EH (cell line): ENCODE data around the gene OLFML2A.
A peak's percentile ranks its signal among the peaks of the same experiment; 100 is the strongest.

Experiments used
- DNase-seq: peaks from one replicate; pipeline ENCODE4 v3.0.0-alpha.2; 2015; ENCODE audit warnings: low read depth

OLFML2A gene

DNA sequence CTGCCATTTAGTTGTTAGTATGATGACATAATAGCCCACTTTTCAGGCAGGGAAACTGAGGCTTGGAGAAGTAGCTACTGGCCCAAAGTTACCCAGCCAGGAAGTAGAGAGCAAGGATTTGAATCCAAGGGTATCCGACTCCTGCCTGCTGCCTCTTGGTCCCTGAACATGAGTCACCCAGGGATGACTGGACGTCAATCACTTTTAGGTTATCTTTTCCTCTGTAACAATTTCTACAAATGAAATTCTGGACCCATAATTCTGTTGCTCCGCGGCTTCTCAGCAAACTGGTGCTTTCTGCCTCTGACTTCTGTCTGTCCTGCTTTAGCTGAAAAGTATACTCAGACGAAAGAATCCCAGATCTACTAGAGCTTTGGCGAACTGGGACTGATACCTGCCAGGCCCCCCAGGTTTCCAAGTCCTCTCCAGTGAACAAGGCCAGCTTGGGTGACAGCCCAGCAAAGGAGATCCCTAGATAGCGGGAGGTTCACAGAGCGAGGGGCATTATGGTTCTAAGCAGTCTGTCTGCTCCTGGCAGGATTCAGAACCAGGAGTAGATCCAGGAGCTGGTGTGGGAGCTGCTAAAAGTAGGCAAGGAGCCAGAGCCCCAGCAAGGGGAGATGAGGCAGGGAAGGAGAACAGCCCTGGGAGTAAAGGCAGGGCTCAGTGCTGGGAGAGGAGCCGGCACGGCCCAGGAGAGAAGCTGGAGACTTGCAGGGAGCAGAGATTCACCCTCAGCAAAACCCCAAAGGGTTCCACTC lies 20.6 kb downstream of the OLFML2A start:
- DNase-seq = no peak

DNA sequence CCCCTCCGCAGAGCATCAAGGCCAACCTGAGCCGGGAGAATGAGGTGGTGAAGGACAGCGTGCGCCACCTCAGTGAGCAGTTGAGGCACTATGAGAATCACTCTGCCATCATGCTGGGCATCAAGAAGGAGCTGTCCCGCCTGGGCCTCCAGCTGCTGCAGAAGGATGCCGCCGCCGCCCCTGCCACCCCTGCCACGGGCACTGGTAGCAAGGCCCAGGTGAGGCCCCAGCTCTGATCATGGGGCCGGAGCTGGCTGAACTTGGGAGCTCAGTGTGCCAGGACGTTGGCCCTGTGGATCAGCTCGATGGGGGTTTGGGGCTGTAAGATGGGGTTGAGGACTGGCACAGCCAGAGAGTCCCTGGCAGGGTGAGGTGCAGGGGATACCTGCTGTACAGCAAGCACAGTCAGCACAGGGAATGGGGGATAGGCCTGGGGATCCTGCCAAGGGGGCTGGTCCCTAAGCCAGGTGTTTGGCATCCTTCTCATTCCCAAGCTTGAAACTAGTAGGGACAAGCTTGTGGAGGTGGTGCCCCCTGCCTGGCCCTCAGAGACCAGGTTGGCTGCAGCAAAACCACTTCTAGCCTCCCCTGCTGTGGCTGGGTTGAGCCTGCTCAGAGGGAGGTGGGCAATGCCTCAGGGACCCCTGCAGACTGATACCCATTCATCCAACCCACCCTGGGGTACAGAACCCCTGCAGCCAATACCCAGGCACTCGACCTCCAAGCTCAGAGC lies 22.5 kb downstream of the OLFML2A start:
- no peak for DNase-seq

DNA sequence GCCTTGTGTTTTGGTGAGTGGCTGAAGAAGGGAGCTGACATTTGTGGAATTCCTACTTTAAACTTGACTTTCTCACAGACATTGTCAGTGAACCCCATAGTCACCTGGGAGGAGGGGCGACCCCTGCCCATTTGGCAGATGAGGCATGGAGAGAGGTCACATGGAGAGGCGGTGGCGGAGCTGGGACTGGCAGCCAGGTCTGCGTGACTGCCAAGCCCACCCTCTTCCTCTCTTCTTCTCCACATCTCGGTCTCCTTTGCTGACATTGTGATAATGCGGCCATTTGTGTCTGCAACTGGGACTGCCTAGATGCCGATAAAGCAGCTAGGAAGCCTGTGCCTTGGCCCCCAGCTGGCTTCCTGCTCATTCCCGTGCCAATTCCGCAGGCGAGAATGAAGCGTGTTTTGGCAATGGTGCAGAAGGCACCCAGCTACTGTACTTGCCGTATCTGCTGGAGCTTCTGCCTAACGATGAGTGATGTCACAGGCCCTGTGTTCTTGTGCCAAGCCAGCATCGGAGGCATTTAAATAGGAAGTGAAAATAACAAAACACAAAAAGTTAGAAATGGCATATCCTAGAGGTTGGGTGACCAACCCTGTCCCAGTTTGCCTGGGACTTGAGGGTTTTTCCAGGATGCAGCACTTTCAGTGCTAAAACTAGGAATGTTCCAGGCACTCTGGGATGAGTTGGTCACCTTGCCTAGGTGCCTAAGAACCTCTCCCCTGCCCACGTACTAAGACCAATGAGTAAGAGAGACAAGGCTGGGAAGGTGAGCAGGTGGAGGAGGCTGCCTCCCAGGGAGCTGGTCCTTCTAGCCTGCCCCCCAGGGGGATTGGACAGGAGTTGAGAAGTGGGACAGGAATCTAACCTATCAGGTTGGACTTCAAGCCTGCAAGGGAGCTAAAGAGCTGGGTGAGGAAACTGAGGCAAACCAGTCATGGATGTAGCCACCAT lies 23.6 kb downstream of the OLFML2A start:
- DNase-seq = no peak

DNA sequence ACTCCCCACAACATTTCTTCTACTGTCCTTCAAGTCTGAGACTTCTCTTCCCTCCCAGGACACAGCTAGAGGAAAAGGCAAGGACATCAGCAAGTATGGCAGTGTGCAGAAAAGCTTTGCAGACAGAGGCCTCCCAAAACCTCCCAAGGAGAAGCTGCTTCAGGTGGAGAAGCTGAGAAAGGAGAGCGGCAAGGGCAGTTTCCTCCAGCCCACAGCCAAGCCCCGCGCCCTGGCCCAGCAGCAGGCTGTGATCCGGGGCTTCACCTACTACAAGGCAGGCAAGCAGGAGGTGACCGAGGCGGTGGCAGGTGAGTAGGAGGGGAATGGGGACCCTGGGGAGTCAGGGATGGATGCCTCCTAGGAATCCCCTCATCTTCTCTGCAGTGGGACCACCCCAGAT lies 24.4 kb downstream of the OLFML2A start:
- no peak for DNase-seq

DNA sequence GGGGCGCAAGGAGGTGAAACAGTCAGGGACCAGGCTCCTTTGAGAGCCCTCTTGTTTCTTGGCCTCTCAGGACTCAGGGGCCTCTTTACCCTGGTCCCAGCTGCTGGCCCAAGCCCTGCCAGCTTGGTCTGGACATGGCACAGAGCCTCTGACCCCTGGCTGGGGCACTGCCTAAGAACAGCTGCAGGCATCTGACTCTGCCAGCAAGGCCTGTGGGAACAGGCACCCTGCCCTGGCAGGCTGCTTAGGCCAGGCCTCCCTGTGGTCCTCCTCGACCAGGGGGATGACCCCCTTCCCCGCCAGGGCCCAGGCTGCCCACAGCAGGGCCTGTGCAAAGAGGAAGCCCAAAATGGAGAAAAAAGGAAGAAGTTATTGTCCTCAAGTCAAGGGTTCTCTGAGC lies 25.5 kb downstream of the OLFML2A start:
- no peak for DNase-seq

DNA sequence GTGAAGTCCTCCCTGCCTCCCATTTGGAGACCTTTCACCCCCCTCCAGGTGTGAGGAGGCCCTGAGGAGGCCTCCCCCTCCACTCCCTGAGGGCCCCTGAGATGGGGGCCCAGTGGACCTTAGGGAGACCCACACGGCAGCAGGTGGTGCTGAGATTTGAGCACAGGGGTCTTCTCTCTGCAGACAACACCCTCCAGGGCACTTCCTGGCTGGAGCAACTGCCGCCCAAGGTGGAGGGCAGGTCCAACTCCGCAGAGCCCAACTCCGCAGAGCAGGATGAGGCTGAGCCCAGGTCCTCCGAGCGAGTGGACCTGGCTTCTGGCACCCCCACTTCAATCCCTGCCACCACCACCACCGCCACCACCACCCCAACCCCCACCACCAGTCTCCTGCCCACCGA lies 27.0 kb downstream of the OLFML2A start:
- no peak for DNase-seq

DNA sequence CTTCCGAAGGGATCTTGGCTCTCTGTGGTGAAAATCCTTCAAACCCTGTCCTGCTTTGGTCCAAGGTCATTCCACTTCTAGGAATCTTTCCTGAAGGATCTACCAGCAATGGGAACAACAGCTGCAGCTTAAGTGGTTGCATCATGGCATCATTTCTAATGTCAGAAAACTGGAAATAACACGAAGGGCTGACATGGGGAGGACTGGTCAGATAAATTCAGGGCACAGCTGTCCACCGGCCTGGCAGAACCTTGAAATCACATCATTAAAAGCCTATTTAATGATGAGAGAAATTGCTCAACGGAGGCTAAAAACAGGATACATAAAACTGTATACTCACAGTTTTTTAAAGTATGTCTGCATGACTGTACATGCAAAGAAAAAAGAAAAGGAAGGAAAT lies 28.3 kb downstream of the OLFML2A start:
- peak; percentile 52 for DNase-seq

DNA sequence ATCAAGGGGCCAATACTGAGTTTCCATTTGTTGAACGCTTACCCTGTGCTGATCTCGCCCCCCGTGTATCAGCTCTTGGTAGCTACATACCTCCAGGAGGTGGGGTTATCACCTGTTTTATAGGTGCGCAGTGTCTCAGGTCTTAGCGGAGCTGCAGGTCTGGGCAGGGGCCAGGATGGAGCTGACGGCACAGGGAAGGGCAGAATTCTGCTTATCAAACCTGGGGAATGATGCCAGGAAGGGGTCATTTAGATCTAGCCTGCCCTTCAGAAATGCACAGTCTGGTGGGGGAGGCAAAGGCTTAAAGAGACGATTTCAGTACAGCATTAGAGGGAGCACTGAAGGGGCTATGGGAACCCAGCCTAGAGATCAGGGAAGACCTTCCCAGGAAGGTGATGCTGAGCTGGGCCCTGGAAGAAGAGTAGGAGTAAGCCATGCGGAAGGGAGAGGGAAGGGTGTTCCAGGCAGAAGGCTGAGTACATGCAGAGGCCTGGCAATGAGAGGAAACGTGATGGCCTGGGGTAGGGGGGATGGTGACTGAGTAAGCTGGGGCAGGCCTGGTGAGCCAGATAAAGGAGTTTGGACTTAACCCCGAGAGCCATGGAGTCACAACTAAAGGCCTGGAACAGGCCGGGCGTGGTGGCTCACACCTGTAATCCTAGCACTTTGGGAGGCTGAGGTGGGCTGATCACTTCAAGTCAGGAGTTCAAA lies 31.5 kb downstream of the OLFML2A start:
- no peak for DNase-seq

DNA sequence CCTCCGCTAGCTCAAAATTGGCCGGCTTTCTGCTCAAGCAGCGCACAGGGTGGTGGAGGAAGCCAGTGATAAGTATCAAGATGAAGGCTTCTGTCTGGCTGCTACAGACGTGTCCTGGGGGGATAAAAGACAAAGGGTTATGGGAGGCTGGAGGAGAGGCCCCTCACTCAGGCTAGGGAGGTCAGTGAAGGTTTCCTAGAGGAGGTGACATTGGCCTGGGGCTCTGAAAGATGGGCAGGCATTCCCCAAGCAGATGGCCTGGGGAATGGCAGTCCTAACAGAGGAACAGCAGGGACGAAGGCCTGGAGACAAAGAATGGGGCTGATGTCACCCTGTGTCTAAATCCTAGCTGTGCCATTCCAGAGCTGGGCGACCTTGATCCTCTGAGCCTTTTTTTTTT lies 32.3 kb downstream of the OLFML2A start:
- DNase-seq = no peak

DNA sequence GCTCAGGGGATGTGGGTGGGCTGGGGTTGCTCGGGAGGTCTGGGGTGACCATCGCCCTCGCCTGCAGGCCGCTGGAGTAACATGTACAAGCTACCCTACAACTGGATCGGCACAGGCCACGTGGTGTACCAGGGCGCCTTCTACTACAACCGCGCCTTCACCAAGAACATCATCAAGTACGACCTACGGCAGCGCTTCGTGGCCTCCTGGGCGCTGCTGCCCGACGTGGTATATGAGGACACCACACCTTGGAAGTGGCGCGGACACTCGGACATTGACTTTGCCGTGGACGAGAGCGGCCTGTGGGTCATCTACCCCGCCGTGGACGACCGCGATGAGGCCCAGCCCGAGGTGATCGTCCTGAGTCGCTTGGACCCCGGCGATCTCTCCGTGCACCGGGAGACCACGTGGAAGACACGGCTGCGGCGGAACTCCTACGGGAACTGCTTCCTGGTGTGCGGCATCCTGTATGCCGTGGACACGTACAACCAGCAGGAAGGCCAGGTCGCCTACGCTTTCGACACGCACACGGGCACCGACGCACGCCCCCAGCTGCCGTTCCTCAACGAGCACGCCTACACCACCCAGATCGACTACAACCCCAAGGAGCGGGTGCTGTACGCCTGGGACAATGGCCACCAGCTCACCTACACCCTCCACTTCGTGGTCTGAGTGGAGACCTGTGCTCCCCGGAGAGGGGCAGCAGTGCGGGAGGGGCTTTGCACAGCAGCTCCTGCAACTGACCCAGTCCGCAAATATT lies 33.0 kb downstream of the OLFML2A start:
- DNase-seq = no peak

DNA sequence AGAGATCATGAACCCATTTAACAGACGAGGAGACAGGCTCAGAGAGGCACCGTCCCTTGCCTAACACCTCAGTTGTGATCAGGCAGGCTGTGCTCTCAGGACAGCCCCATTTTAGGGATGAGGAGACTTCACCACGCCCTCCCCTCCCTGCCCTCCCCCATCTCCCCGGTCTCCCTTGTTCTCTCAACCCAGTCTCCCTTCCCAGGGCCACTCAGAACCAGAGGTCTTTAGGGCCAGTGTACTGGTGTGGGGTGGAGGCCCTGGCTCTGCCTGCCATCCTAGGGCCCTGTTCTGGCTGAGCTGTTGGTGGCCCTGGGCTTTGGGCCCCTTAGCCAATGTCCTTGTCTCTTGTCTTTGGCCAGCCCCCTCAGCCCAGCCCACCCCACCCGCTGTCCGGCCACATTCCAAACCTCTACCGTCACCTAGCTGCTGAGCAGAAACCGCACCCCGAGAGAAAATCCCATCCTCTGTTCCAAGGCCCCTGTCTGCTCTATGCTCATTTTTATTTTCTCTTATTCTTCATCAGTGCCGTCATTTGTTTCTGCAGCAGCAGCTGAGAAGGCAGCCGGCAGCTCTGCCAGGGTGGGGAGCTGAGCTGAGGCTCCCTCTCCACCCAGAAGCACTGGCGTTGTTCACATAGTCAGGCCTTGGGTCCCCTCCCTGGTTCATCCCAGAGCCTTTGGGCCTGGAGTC lies 33.9 kb downstream of the OLFML2A start:
- peak; percentile 95 for DNase-seq

DNA sequence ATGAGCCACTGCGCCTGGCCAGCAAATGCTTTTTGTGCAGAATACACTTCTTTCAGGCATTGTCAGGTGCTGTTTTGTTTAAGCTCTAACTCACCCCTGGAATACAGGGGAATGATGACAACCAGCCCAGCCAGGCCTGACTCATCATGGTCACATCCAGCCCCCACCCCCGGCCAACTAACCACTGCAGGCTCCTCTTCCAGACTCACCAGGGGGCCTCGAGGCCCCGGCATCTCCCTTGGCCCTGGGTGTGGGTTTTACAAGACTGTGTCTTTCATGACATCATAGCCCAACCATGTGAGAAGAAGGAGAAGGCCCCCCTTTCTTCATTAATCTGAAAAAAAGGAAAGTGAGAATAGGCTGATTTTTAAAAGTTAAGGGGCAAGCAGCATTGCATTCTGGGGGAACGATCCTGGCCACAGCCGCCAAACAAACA lies 35.5 kb downstream of the OLFML2A start:
- DNase-seq = peak; percentile 100

DNA sequence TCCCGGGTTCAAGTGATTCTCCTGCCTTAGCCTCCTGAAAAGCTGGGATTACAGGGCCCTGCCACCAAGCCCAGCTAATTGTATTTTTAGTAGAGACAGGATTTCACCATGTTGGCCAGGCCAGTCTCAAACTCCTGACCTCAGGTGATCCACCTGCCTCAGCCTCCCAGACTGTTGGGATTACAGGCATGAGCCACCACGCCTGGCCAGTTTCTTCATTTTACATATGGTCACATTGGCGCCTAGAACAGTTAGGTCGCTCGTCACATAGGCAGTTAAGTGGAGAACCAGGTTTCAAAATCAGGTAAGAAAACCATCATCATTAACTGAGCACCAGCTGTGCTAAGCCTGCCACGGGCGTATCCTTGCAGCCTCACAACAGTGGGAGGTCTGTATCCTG lies 36.1 kb downstream of the OLFML2A start:
- no peak for DNase-seq

DNA sequence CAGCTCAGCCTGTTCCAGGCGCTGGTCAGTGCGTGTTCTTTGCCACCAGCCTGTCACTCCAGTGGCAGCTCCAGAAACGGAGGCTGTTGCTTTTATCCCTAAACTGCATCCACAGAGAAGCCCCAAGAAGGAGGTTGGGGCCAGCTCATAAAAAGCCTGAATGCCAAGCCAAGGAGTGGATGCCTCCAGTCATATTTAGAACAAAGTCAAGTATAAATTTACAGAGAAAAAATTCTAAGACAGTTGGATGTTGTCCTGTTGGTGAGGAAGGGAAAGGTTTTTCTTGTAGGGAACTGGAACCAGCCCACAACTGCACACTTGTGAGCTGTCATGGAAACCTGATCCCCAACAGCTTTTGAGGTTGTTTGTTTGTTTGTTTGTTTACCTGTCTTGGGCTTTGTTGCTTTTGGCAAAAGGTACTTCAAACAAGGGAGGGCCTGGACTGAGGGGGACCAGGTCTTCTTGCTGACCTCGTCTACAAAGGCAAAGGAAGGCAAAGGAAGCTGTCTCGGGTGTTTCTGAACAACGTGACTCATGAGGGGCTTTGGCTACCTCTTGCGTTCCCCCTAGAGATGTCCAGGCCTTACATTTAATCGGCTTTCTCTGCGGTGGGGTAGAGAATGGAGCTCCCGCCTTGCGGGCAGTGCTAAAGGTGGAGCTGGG lies 36.7 kb downstream of the OLFML2A start:
- peak; percentile 14 for DNase-seq

DNA sequence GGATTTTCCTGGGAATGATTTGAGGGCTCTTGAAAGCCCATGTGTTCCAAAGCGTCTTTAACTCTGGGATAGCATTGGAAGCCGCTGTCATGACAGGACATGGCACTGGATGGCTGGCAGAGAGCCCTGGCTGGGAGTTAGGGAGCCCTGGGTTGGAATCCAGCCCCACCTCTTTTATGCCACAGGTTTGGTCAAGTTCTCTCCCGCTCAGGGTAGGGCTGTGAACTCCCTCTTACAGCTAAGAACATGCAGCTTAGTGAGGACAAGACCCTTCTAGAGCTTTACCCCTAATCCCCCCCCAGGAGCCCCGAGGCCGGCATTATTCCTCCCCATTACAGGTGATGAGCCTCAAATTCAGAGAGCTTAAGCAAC lies 37.2 kb downstream of the OLFML2A start:
- DNase-seq = no peak

DNA sequence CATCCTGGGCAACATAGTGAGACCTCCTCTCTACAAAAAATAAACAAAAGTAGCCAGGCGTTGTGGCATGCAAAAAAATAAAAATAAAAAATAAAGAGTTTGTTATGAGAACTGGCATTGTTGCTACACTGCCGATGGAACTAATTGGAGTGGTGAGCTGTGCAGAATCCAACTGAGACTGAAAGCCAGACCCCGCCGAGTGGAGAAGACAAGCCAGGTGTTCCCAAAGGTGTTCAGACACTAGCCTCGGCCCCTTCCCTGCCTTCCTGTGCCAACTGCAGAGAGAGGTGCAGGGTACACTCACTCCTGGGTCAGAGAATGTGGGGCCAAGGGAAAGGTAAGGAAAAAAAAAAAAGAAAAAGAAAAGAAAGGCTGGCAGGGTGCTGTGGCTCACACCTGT lies 38.7 kb downstream of the OLFML2A start:
- no peak for DNase-seq

DNA sequence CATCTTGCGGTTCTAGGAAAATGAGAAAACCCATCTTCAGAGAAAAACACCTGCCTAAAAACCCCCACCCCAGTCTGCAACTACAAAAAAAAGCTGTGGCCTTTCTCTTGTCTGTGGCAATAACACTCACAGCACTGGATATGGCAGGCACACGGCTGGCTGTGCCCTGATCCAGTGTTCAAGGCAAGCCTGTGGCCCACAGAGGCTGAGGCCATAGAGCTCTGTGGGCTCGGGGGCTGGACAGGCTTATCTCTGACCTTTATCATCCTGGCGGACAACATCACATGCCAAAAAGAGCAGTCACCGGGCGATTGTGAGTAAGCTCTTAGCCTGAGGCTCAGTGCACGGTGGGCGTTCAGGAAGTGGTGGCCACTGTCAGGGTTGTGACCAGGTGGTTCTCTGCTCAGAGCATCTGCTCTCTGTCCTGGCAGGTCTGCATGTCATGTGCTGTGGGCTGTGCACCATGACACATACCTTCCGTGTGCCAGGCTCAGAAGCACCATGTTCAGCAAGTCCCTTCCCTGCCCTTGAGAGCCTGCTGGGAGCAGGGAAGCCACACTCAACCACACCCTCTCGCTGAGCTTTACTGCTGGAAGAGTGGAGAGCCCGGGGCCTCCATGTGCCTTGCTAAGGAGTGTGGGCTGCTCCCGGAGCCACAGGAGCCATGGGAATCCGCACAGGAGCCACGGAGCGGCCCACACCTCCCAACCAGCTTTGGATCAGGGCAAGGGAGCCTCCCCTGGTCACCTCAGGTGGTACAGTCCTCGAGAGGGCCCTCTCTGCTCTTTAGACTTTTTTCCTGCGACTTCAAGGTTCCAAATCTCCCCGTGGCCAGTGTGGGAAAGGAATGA lies 41.7 kb downstream of the OLFML2A start:
- peak; percentile 78 for DNase-seq

DNA sequence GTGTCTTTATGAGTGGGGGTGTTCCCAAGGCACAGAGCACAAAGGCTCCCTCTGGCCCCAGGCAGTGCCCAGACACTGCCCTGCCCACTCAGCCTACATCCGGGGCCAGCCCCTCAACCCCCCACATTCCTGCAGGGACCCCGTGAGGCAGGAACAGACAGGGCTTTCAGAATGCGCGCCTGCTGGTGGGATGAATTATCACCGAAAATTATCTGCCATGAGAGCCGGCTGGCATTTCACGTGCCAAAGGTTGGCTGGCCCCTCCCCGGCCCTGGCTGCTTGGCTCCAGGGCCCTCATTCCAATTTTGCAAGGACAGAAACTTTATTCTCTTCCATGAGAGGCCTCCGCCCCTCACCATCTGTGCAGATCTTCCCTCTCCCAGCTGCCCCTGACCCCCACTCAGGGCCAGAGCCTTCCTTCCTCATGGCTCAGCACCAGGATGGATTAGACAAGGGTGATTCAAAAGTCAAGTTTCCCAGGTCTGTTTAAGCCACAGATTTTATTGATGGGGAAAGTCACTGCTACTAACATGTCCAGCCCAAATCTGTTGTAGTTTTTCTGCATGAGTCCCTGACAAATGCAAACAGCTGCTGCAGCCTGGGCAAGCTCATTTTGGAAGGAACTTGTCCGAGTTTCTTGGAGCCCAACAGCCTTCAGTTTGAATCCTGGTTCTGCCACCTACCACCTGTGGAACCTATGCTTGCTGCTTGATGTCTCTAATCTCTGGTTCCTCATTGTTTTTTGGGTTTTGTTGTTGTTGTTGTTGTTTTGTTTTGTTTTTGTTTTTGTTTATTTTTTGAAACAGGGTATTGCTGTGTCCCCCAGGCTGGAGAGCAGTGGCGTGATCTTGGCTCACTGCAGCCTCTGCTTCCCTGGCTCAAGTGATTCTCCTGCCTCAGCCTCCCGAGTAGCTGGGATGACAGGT lies 44.0 kb downstream of the OLFML2A start:
- DNase-seq = no peak
